GDM1 (cell line): Measurements from ENCODE around the gene PDP2.

ENCODE experiments used
- DNase-seq: peaks from one replicate; lab custom pipeline; 2025; lab: John Stamatoyannopoulos, UW

Gene PDP2

GRCh38 chr16:66880288-66881013 lies at the start of gene PDP2:
Gene PDP2 (plus strand): TSS chr16:66880515. CDS start chr16:66884285, 3,770 bp downstream.
- peak; percentile 75 for DNase-seq

GRCh38 chr16:66832190-66832589 lies 48.1 kb upstream of the PDP2 start:
- DNase-seq: no peak

GRCh38 chr16:66832661-66833305 lies 47.5 kb upstream of the PDP2 start:
- DNase-seq: no peak

GRCh38 chr16:66834746-66835145 lies 45.6 kb upstream of the PDP2 start:
- no peak for DNase-seq

GRCh38 chr16:66840883-66841282 lies 39.4 kb upstream of the PDP2 start:
- no peak for DNase-seq

- no peak for DNase-seq
These were observed 38.9 kb upstream of the PDP2 start for GRCh38 chr16:66841366-66841765.

GRCh38 chr16:66842765-66843164 lies 37.5 kb upstream of the PDP2 start:
- no peak for DNase-seq

GRCh38 chr16:66843191-66843590 lies 37.1 kb upstream of the PDP2 start:
- DNase-seq: no peak

GRCh38 chr16:66844009-66844341 lies 36.3 kb upstream of the PDP2 start:
- no peak for DNase-seq

GRCh38 chr16:66844342-66845079 lies 35.8 kb upstream of the PDP2 start, which contains the start of gene CA7:
Gene CA7 (plus strand): TSS chr16:66844414. CDS start chr16:66844488, 74 bp downstream.
- DNase-seq: no peak

GRCh38 chr16:66845080-66845410 lies 35.3 kb upstream of the PDP2 start:
- no peak for DNase-seq

GRCh38 chr16:66845791-66846221 lies 34.5 kb upstream of the PDP2 start:
- no peak for DNase-seq

- DNase-seq: no peak
These were observed 34.0 kb upstream of the PDP2 start for GRCh38 chr16:66846266-66846665.

GRCh38 chr16:66846831-66847230 lies 33.5 kb upstream of the PDP2 start:
- no peak for DNase-seq

GRCh38 chr16:66847533-66848067 lies 32.7 kb upstream of the PDP2 start:
- no peak for DNase-seq

- no peak for DNase-seq
These were observed 32.1 kb upstream of the PDP2 start for GRCh38 chr16:66848172-66848571.

GRCh38 chr16:66849021-66849420 lies 31.3 kb upstream of the PDP2 start:
- no peak for DNase-seq

GRCh38 chr16:66849549-66849948 lies 30.8 kb upstream of the PDP2 start:
- no peak for DNase-seq

- DNase-seq: no peak
These were observed 30.1 kb upstream of the PDP2 start for GRCh38 chr16:66850115-66850815.

- no peak for DNase-seq
These were observed 28.9 kb upstream of the PDP2 start for GRCh38 chr16:66851166-66851964.
